Breast epithelium (tissue), 4 donors: ENCODE data around the gene CDK5RAP2. TPM values are rescaled to one million over a fixed set of nuclear protein-coding genes. Genes with fewer than 3 reads are reported as not detected.

Source experiments
- DNase-seq, 2 donors: peaks; one replicate each; pipeline ENCODE4 v3.0.0-alpha.2; 2019; ENCODE audit warnings: low spot score in 2 of 2
- H3K27ac ChIP-seq, 2 donors: fragments of 200-600 bp; sonication (generic) in 1 of 2; one replicate each; pipeline ENCODE4 v1.5.1; 2016 to 2019; ENCODE audit warnings: mild to moderate bottlenecking in 1 of 2
- H3K27me3 ChIP-seq, 2 donors: fragments of 200-600 bp; sonication (generic) in 1 of 2; one replicate each; pipeline versions ENCODE4 v1.5.1 to v1.6.0; 2017 to 2019; ENCODE audit warnings: control low read depth in 1 of 2, mild to moderate bottlenecking in 1 of 2
- H3K36me3 ChIP-seq: fragments of 200-600 bp; one replicate; pipeline ENCODE4 v1.5.1; 2019
- H3K4me1 ChIP-seq, 2 donors: fragments of 200-600 bp; sonication (generic); one replicate each; pipeline ENCODE4 v1.5.1; 2016 to 2019; ENCODE audit warnings: control low read depth in 1 of 2
- H3K4me3 ChIP-seq, 3 donors: fragments of 200-600 bp; sonication (generic); 1 replicate in 2 of 3; 2 replicates in 1 of 3; pipeline ENCODE4 v1.5.1; 2016 to 2019; ENCODE audit warnings: mild to moderate bottlenecking in 3 of 3, moderate library complexity in 2 of 3
- H3K9me3 ChIP-seq, 2 donors: fragments of 200-600 bp; sonication (generic) in 1 of 2; one replicate each; pipeline ENCODE4 v1.5.1; 2016 to 2019; ENCODE audit warnings: control low read depth in 1 of 2
- POLR2A ChIP-seq: fragments of 450-650 bp; IDR thresholded peaks from one replicate; pipeline ENCODE4 v1.6.1; 2016; ENCODE audit warnings: antibody characterized with exemption, mild to moderate bottlenecking, moderate library complexity
- POLR2AphosphoS5 ChIP-seq, 3 donors: sonication (generic); formaldehyde crosslinking; IDR thresholded peaks; one replicate each; pipeline ENCODE4 v1.6.1; 2017; ENCODE audit warnings: antibody characterized with exemption in 3 of 3
- intact Hi-C: fragments of 100-400 bp; cut with DNase I; formaldehyde crosslinking; loops from one replicate; pipeline ENCODE4 v1.15.1; 2023; ENCODE audit warnings: low total_unique reads
- total RNA-seq, 3 donors: library from RNA; depleted of rRNA; stranded (reverse); fragments of >200 nt; gene quantifications; one replicate each; pipeline ENCODE4 v1.1.0, GENCODE V29; 2016
- TF ChIP-seq, protein P1 (sequence below), 3 donors: fragments of 450-650 bp; IDR thresholded peaks; one replicate each; pipeline ENCODE4 v1.5.1; 2016 to 2017; ENCODE audit warnings: antibody characterized with exemption in 3 of 3, mild to moderate bottlenecking in 3 of 3, moderate library complexity in 3 of 3

The CDK5RAP2 gene
- total RNA-seq, 3 donors from 2014 or later = 44.5 to 77.4 (median 60.6) TPM

GRCh38 chr9:120405134-120405533 lies 174.8 kb downstream of the CDK5RAP2 start:
- TF ChIP-seq, protein P1, sequence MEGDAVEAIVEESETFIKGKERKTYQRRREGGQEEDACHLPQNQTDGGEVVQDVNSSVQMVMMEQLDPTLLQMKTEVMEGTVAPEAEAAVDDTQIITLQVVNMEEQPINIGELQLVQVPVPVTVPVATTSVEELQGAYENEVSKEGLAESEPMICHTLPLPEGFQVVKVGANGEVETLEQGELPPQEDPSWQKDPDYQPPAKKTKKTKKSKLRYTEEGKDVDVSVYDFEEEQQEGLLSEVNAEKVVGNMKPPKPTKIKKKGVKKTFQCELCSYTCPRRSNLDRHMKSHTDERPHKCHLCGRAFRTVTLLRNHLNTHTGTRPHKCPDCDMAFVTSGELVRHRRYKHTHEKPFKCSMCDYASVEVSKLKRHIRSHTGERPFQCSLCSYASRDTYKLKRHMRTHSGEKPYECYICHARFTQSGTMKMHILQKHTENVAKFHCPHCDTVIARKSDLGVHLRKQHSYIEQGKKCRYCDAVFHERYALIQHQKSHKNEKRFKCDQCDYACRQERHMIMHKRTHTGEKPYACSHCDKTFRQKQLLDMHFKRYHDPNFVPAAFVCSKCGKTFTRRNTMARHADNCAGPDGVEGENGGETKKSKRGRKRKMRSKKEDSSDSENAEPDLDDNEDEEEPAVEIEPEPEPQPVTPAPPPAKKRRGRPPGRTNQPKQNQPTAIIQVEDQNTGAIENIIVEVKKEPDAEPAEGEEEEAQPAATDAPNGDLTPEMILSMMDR (IDR thresholded peaks at IDR 0.05) = no peak
- no peak for TF ChIP-seq POLR2A
- intact Hi-C loops = no loop called here
- H3K27ac ChIP-seq = no peak overlapping the region
- peaks cover 21% of the 10 kb centered on the region for H3K36me3 ChIP-seq
- no peaks in the 10 kb centered on the region for H3K9me3 ChIP-seq
- H3K4me1 ChIP-seq = no peaks in the 10 kb centered on the region
- no peak overlapping the region for H3K4me3 ChIP-seq
- no peaks in the 10 kb centered on the region for H3K27me3 ChIP-seq
- no peak for DNase-seq

DNA sequence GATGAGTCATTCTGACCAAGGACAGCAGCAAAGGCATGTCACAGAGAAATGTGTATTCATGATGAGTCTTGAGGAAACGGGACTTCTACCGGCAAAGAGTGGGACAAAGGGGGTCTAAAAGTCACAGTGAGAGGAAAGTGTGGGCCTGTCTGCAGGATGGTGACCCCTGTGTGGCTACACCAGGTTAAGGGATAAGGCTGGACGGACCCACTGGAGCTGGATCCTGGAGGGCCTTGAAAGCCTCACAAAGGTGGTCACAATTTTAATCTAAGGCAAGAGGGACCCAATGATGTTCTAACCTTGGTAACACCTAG lies 176.5 kb downstream of the CDK5RAP2 start:
- Histone ChIP-seq H3K4me3 (no peak overlapping the region), H3K9me3 (no peaks in the 10 kb centered on the region), H3K4me1 (no peaks in the 10 kb centered on the region), H3K27me3 (no peaks in the 10 kb centered on the region), H3K36me3 (peaks cover 21% of the 10 kb centered on the region), H3K27ac (peak overlapping the region in 1 of 2 donors; percentile 32)
- TF ChIP-seq, protein P1 (IDR thresholded peaks at IDR 0.05) = no peak
- TF ChIP-seq POLR2A = no peak
- TF ChIP-seq POLR2AphosphoS5 (IDR thresholded peaks at IDR 0.05) = no peak
- no peak for DNase-seq
- intact Hi-C loops = no loop called here

- Histone ChIP-seq H3K27me3 (no peaks in the 10 kb centered on the region), H3K27ac (no peak overlapping the region), H3K4me3 (no peak overlapping the region), H3K36me3 (peaks cover 16% of the 10 kb centered on the region), H3K9me3 (no peaks in the 10 kb centered on the region), H3K4me1 (no peaks in the 10 kb centered on the region)
- TF ChIP-seq POLR2AphosphoS5 (IDR thresholded peaks at IDR 0.05) = no peak
- no peak for TF ChIP-seq POLR2A
- TF ChIP-seq, protein P1 (IDR thresholded peaks at IDR 0.05) = no peak
- intact Hi-C loops = no loop called here
- no peak for DNase-seq
Observed at GRCh38 chr9:120402741-120403542, 177.0 kb downstream of the CDK5RAP2 start.

GRCh38 chr9:120399940-120400339 lies 180.0 kb downstream of the CDK5RAP2 start:
- Histone ChIP-seq H3K4me1 (no peaks in the 10 kb centered on the region), H3K4me3 (no peak overlapping the region), H3K9me3 (no peaks in the 10 kb centered on the region), H3K27me3 (no peaks in the 10 kb centered on the region), H3K36me3 (peaks cover 15% of the 10 kb centered on the region), H3K27ac (no peak overlapping the region)
- TF ChIP-seq POLR2AphosphoS5 (IDR thresholded peaks at IDR 0.05) = no peak
- TF ChIP-seq, protein P1 (IDR thresholded peaks at IDR 0.05) = no peak
- TF ChIP-seq POLR2A = no peak
- DNase-seq = no peak
- intact Hi-C loops = no loop called here

GRCh38 chr9:120398286-120398685 lies 181.7 kb downstream of the CDK5RAP2 start:
- no peak for DNase-seq
- H3K9me3 ChIP-seq = no peaks in the 10 kb centered on the region

More at GRCh38 chr9:120398286-120398685, 181.7 kb downstream of the CDK5RAP2 start:
- peaks cover 10% of the 10 kb centered on the region for H3K36me3 ChIP-seq
- no peaks in the 10 kb centered on the region for H3K27me3 ChIP-seq
- TF ChIP-seq, protein P1 (IDR thresholded peaks at IDR 0.05) = no peak
- TF ChIP-seq POLR2A (no peak), POLR2AphosphoS5 (IDR thresholded peaks at IDR 0.05) (no peak)
- intact Hi-C loops = no loop called here
- H3K27ac ChIP-seq = no peak overlapping the region
- H3K4me3 ChIP-seq = no peak overlapping the region
- H3K4me1 ChIP-seq = no peaks in the 10 kb centered on the region
